HG03558 (cell line): ENCODE measurements around the gene UBE2D4.
"Not testable (repeated sequence)": the region's sequence is repeated elsewhere in the genome, so short reads cannot be mapped to it uniquely, and the experiment has no call there.

Experiments
- ATAC-seq: cut with Tn5 transposase; IDR thresholded peaks from one replicate; pipeline ENCODE4 v1.9.1; 2021; ENCODE audit warnings: moderate number of reproducible peaks; ENCODE audit not compliant: unreplicated experiment; ENCODE audit errors: extremely low read depth

UBE2D4 gene

GRCh38 chr7:43925984-43926797, at the start of gene UBE2D4:
Gene UBE2D4 (plus strand): TSS chr7:43926436. CDS start chr7:43926533, 97 bp downstream.
- ATAC-seq = peak; percentile 80

DNA sequence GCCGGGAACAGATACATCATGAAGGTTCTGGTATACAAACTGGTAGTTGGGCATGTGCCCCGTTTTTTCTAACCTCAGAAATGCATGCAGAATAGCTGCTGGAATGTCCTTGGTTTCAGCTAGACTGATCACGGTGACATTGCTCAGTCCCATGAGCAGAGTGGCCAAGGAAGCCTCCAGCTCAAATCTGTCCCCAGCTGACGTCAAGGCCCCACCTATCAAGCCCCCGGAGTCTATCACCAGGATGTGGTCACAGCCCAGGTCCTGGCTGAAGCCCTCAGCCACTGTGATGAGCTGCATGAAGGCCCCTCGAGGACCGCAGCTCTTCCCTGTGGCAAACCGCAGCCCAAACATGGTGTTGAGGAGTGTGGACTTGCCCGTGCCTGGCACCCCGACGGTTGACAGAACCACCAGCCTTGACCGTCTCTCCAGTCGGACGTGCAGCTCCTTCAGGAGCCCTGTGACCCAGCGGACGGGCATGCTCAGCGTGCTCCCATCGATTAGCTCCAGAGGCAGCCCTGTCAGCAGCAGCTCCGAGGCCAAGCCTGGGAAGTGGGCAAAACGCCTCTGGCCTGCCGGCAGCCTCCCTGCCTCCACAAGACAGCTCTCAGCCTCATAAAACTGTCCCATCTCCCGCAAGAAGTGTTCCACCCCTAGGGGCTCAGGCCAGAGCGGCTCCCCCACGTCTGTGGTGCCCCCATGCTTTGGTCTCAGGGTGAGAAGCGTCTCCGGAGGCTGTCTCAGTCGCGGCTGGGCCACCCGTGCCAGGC, 49.1 kb upstream of the UBE2D4 start:
- ATAC-seq = no peak

DNA sequence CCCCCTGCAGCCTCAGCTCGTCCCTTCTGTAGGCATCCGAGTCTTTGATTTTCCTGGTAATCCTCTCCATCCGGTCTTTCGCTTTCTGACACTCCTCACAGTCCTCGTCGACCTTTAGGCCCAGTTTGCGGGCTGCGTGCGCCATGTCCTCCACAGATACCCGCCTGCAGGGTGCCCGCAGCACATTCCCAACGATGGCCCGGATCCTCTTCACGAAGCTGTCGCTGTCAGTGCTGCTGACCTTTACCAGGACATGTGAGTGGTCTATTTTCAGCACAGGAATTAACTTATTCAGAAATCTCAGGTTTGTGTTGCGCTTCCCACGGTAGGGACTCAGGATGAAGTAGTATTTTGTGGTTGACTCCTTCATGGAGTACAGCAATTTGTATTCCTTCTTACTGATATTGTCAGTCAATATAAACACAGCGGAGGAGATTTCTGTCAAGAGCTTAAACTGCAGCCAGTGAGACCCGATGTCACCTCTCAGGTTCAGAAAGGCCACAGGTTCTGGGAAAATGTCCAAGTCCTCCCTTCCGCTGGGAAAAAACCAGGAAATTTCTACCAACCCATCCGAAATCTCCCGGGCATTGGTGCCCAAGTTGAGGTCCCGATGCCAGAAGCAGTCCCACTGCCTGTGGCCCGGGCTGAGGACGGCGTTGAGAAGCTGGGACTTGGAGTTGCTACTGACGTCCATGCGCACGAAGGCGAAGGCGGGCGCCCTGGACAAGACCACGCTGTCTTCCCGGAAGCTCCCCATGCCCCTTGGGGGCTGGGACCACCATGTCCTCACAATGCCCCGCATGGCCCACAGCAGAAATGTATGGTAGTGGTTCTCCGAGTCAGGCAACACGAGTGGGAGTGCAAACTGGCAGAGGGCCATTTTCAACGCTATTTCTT, 48.0 kb upstream of the UBE2D4 start:
- ATAC-seq = no peak

- ATAC-seq = no peak
Observed at GRCh38 chr7:43878867-43879266, 47.4 kb upstream of the UBE2D4 start.

GRCh38 chr7:43879477-43879876, 46.8 kb upstream of the UBE2D4 start:
- no peak for ATAC-seq

GRCh38 chr7:43880596-43880995, 45.6 kb upstream of the UBE2D4 start:
- ATAC-seq = no peak

- no peak for ATAC-seq
Observed at GRCh38 chr7:43884209-43884608, 42.0 kb upstream of the UBE2D4 start.

DNA sequence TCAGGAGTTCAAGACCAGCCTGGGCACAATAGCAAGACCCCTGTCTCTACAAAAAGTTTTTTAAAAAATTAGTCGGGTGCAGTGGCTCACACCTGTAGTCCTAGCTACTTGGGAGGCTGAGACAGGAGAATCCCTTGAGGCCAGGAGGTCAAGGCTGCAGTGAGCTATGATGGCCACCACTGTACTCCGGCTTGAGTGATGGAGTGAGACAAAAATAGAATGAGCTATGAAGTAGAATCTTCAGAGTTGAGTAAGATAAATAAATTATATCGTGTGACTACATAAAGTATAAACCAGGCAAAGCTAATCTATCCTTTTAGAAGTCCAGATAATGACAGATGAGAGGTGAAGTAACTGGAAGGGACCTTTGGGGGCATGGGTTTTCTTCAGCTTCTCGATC, 41.6 kb upstream of the UBE2D4 start:
- no peak for ATAC-seq

DNA sequence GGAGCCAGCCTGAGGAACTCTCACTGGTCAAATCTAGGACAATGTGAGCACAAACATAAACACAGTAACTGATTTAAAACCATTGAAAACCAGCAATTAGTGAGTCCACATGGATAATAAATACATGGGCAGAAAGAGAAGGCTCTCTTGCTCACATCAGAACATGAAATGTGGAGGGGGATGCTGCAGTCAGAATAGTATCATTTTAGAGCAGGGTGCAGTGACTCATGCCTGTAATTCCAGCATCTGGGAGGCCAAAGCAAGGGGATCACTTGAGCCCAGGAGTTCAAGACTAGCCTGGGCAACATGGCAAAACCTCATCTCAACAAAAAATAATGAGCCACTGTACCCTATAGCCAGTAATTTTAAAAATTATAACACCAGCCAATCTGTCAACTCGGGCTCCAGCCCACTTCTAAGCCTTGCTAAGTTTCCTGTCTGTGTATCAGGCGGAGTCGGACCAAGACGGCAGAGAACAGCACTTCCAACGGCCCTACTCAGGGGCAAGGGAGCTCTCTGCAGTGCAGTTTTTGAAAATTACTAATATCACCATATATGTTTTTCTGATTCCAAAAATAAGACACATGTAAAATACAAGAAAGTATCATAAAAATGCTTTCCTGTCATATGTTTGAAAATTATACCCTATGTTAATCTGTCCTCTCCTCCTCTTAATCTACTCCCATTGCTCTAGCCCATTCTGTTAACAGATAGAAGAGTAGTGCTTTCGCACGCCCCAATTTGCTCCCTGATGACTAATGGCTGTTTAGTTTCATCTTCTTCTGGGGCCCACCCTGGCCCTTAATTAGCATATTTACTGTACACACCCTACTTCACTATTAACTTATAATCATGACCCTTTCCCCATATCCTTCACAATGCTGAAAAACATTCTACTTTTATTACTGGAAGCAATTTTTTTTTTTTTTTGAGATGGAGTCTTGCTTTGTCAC, 37.0 kb upstream of the UBE2D4 start:
- no peak for ATAC-seq

DNA sequence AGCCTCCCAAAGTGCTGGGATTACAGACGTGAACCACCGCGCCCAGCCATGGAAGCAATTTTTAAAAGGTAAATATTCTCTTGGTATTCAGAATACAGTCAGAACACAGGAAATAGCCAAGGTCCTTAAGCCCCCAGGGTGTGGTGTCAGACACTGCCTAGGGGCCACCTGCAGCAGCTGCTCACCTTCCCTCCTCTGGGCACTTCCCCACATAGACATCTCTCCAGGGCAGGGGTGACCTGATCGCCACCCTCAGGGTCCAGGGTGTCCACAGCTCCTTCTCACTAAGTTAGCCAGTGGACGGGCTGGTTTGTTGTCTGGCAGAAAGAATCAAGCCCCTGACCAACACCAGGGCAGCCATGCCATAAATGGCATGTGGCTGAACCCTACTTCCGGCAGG, 35.8 kb upstream of the UBE2D4 start:
- no peak for ATAC-seq

GRCh38 chr7:43891069-43891955, 34.9 kb upstream of the UBE2D4 start:
- ATAC-seq = no peak

DNA sequence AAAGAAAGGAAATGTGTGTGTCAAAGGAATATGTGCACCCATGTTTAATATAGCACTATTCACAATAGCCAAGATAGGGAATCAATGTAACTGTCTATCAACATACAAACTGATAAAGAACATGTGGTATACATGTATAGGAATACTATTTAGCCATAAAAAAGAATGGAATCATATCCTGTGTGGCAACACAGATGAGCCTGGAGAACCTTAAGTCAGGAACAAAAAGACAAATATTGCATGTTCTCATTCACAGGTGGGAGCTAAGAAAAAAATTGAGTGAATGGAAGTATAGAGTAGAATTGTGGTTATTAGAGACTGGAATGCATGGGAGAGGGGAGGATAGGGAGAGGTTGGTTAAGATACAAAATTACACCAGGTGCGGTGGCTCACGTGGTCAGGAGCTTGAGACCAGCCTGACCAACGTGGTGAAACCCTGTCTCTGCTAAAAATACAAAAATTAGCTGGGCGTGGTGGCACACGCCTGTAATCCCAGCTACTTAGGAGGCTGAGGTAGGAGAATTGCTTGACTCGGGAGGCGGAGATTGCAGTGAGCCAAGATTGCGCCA, 30.3 kb upstream of the UBE2D4 start:
- ATAC-seq = no peak

GRCh38 chr7:43898571-43898970, 27.7 kb upstream of the UBE2D4 start:
- ATAC-seq = not testable (repeated sequence)

DNA sequence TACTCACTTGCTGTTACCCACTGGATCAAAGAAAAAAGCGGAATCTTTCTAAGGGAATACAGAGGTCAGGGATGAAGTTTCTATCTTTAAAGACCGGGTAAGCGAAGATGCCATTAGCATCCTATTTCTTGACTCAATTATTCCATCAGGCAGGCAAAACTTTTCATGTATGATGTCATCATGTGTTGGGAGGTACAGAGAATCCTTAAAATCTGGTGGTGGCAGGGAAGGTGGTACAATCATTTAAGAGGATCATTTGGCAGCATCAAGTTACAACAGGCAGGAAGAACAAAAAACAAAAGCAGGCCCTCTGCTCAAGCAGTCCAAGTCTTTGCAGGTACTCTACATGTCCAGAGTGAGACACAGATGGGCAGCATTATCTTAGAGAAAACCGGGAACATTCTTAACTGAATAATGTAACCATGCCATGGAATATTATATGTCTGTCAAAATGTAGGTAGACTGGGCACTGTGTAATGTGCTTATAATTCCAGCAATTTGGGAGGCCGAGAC, 23.6 kb upstream of the UBE2D4 start:
- no peak for ATAC-seq

DNA sequence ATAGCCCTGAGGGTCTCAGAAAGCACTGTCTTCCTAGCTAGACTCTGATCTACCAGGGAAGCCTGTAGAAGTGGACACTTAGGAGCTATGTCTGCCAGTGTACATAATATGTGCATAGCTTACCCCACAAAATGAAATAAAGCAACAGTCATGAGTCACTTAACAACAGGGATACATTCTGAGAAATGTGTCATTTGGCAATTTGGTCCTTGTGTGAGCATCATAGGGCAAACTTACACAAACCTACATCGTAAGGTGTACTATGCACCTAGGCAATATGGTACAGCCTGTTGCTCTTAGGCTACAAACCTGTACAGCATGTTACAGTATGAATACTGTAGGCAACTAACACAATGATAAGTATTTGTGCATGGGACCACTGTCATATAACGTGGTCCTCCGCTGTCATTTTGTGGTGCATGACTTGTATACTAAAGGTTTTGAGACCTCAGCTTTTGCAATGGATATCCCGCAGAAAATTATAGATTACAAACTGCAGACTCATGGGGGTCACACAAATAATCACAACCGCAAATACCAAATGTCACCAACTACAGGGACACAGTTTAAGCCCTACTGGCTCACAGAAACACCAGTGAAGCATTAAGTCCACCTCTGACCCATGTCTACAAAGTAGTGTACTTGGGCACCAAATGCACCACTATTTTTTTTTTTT, 21.6 kb upstream of the UBE2D4 start:
- no peak for ATAC-seq

GRCh38 chr7:43905209-43905946, 20.9 kb upstream of the UBE2D4 start:
- no peak for ATAC-seq

DNA sequence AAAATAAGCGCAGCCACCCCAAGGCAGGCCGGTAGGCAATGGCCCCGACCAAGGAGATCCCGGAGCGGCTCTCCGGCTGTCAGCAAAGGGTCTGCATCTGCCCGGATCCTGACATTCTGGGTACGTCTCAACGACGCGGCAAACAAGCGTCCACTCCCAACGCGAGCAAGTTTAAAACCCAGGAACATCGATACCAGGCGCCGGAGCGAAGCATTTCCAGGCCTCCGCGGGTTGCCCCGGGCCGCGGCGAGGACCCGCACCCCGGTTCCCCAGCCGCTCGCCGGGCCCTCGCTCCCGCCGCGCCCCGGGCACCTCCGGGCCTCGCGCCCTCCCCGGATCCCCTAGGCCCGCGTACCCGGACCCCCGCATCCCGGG, 20.3 kb upstream of the UBE2D4 start:
- peak; percentile 25 for ATAC-seq
